MM.1S (cell line): Measurements from ENCODE around the gene NACA2.

Experiments
- CTCF ChIP-seq: fragments of 300-600 bp; sonication (generic); IDR thresholded peaks from 2 replicates; pipeline ENCODE4 v1.5.1; 2016; ENCODE audit warnings: antibody characterized with exemption, low read length, mixed read lengths
- EZH2 ChIP-seq: fragments of 300-600 bp; sonication (generic); optimal IDR thresholded peaks from 2 replicates; pipeline ENCODE3; 2017; ENCODE audit warnings: low read depth, mild to moderate bottlenecking, antibody characterized with exemption, low read length, mixed read lengths
- EZH2phosphoT487 ChIP-seq: fragments of 300-600 bp; sonication (generic); IDR thresholded peaks from 2 replicates; pipeline ENCODE4 v1.6.1; 2018; ENCODE audit warnings: antibody characterized with exemption, low read length

DNA sequence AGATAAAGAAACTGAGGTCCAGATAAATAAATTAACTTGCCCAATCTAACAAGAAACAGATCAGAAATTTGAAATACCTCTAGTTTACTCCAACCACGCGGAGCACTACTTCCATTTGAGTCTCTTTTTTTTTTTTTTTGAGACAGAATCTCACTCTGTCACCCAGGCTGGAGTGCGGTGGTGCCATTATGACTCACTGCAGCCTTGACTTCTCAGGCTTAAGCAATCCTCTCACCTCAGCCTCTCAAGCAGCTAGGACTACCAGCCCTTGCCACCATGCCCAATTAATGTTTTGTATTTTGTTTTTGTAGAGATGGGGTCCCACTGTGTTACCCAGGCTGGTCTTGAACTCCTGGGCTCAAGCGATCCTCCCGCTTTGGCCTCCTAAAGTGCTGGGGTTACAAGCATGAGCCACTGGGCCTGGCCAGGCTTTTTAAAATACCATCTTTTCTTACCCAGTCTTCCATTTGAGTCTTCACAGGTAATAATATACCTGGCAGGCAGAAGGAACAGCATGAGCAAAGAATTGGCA is 3.3 kb upstream of the NACA2 start:
- TF ChIP-seq CTCF (no peak), EZH2 (no peak), EZH2phosphoT487 (no peak)
